ENCODE measurements around the gene YWHAH.
A peak's percentile ranks its signal among the peaks of the same experiment; 100 is the strongest.

Gene YWHAH

DNA sequence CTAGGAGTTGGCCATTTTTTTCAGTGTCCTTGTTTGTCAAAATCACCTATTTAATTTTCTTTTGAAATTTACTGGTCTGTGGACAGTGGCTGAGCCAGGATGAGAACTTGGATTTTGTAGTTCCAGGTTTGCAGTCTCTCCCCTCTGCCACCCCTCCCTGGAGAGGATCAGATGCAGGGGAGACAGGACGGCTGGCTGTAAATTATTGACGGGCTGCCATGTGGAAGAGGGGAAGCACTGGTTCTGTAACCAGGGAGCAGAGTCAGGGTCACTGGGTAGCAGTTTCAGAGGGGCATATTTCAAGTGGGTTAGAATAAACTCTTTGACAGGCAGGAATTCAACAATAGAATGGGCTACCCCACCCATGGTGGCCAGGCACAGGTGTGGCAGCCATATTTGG lies 20.6 kb upstream of the YWHAH start:
- no peak for DNase-seq

- no peak for DNase-seq
Measured at GRCh38 chr22:31925056-31925455, 19.3 kb upstream of the YWHAH start.

GRCh38 chr22:31926024-31926423 lies 18.3 kb upstream of the YWHAH start:
- DNase-seq = no peak

DNA sequence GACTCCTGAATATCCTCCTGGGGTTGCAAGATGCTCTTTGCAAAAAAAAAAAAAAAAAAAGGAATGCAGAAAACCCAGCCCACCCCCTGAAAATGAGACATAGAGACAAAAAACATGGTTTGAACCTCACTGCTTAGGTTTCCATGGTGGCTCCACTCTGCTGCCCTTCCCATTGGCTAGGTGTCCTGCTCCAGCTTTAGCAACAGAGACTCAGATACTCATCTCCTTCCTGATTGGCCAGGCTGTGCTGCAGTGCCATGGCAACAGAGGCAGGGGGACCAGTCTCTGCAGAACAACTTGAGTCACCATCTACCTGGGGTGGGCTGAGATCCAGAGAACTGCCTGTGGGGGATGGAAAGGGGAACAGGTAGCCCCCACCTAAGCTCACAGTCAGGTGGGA lies 17.4 kb upstream of the YWHAH start:
- DNase-seq = no peak

DNA sequence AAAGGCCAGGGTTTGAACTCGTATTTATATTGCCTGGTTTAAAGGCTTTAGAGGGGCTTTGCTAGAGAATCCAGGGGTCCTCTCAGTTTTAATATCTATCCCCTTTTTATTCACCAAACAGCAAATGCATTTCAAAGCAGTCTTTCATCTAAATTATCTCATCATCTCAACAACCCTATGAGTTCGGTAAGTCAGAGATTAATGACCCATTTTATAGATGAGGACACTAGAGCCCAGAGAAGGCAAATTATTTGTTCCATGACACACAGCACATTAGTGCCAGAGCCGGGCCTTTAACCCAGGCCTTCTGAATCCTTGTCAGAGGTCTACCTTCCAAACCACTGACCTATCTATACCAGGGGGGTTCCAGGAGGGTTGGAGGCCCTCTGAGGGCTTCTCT lies 16.8 kb upstream of the YWHAH start:
- no peak for DNase-seq

GRCh38 chr22:31929167-31929930 lies 15.0 kb upstream of the YWHAH start:
- DNase-seq = no peak

DNA sequence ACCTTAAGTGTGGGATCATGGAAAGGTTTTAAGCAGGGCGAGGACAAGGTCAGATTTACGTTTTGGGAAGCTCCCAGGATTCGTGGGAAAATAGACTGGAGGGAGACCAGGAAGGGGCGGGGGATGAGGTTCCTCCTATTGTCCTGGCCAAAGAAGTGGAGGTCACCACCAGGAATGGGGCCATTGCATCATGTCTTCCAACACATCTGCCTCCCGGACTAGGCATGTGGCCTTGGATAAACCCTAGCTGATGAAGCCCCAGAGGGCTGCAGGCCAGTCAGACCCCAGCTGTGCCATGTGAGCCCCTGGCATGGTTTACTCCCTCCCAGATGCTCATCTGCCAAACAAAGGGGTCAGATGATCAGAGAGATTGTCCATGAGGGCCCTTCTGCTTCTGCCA lies 11.5 kb upstream of the YWHAH start:
- DNase-seq = no peak

GRCh38 chr22:31933406-31933805 lies 10.9 kb upstream of the YWHAH start:
- DNase-seq = no peak

DNA sequence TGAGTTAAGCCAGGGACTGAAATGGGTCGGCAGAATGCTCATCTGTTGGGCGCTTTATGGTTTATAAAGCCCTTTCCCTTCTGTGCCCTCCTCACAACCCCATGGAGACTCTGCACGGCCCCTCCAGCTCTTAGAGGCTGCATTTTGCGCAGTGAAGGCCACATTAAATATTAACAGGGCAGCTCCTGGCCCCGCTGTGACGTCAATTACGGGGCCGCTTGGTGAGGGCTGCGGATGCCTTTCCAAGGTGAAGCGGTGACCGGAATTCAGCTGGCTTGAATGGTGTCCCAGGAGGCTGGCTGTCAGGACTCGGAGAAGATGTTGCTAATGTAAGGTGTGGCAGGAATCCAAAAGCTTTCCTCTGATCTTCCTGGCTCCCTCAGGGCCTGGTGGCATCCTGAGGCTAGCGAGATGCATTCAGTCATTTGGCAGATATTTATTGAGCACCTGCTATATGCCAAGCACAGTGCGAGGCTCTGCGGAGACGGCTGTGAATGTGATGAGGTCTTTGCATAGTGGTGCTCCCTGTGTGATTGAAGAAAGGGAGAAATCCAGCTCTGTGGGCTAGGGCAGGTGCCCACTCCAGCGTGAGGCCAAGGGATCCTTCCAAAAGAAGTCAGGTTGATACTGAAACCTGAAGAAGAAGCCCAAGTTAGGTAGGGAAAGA lies 10.4 kb upstream of the YWHAH start:
- no peak for DNase-seq

- DNase-seq = no peak
Measured at GRCh38 chr22:31935961-31936635, 8.2 kb upstream of the YWHAH start.

- no peak for DNase-seq
Measured at GRCh38 chr22:31937341-31937740, 7.0 kb upstream of the YWHAH start.

GRCh38 chr22:31938296-31938695 lies 6.0 kb upstream of the YWHAH start:
- DNase-seq = no peak

- no peak for DNase-seq
Measured at GRCh38 chr22:31940506-31940905, 3.8 kb upstream of the YWHAH start.

DNA sequence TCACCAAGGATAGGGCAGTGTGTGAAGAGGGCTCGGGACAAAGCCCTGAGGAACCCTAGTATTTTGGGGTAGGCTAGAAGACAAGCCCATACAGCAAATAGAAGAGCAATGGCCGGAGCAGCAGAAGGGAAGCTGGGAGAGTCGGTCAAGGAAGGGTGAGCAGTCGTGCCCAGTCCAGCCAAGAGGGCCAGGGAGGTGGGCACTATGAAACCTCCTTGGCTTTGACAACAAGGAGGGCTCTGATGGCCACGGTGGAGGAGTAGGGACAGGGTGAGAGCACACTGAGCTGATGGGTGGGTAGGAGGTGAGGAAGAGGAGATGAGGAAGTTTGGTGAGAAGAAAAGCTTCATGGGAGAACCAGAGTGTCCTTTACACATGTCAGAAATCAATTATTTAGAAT lies 2.2 kb upstream of the YWHAH start:
- no peak for DNase-seq

DNA sequence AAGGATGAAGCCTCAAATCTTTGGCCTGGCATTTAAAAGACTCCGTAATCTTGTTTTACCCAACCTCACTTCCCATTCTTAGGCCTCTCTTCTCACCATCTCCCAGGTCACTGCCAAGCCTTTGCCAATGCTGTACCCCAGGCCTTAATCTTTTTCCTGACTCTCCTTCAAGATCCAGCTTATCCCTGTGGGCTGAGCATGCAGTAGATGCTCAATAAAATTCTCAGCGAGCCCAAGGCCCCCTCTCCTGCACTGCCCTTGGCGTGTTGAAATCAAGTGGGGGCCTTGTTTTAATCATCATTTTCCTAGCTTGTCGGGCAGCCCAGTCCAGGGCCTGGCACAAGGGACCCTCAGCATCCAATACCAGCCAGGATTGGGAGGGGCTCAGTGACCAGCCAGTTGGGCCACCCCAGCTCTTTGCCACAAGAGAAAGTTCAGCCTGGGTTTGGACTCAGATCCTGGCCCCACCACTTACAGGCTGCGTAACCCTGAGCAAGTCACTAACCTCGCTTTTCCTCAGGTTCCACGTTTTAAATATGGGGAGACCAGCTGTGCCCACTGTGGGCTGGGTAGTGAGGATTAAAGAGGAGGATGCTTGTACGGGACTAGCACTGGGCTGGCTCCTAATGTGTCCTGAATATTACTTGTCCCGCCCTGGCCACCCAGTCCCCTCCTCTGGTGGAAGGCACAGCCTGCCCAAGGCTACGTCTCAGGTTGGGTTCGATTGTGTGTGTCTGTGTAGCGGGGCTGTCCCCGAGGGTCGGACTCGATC lies 943 bp upstream of the YWHAH start:
- no peak for DNase-seq

DNA sequence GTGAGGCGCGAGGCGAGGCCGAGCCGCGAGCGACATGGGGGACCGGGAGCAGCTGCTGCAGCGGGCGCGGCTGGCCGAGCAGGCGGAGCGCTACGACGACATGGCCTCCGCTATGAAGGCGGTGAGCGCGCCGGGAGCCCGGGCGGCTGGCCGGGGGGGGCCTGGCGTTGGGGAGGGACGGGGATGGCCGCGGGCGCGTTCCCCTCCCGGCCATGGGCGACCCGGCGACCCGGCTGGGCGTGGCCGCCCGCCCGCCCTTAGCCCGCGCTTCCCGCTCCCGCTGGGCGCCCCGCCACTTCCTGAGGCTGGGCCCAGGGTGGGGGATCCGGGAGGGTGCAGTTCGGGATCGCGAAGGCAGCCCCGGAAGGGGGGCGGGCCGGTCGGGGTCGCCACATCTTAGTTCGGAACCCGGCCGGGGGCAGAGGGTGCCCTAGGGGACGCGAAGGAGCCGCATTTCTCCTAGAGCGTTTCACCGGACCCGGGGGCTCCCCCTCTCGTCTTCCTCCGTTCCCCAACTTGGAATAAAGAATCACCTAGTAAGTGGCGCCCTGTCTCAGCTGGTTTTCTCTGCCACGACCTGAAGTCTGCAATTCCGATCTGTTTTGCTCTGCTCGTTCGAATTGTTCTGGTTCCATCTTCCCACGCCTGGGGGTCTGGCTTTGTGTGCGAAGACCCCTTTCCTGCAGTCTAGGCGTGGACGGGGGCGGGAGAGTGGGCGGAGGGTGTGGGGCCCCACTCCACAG lies 536 bp downstream of the YWHAH start:
- peak; percentile 44 for DNase-seq

- DNase-seq = peak; percentile 42
Measured at GRCh38 chr22:31945443-31945855, 1.1 kb downstream of the YWHAH start.

DNA sequence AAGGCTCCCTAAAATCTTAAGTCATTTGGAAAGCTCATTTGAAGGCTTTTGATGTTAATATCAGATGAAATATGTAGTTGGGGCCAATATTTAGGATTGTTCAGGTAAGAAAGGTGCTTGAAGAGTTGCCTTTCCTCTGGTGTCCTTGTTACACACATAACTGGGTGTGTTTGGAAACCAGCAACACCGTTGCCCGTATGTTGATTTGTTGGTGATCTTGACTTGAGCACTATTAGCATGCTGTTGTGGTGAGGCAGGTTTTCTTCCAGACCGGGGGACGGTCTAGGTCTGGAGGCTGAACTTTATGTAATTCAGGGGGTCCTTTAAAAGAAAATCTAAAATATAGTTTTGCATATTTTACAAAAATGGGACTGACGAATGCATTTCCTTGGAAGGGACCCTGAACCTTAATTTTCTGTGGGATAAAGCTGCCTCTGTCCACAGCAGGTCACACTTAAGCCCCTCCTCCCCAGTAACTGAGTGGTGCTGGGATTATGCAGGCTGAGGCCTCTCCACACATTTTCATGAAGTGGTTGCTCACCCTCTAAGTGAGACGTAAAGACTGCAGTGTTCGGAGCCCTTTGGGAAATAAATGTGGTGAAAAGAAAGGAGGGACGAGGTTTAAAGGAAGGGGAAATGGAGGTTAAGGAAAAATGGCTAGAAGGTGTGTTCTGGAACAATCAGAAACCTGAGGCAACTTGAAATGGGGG lies 1.8 kb downstream of the YWHAH start:
- DNase-seq = no peak

DNA sequence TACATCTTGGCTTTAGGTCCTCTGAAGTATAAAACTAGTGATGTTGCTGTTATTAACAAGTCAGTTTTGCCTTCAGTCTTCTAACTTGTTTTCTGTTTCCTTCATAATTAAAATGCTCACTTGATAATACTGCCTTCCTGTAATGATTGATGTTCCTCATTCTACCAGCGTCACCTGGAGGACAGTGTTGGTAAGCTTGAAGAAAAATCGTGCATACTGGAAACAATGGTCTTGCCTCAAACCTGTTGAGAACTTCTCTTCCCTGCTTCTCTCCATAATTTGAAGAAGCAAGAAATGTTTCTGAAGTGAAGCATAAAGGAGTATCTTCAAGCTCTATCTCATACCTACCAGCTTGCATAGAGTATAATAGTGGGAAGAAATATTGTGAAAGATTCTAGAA lies 3.0 kb downstream of the YWHAH start:
- DNase-seq = peak; percentile 54

GRCh38 chr22:31948002-31948401 lies 3.7 kb downstream of the YWHAH start:
- DNase-seq = no peak

- no peak for DNase-seq
Measured at GRCh38 chr22:31950226-31950625, 5.9 kb downstream of the YWHAH start.

Data from activated CD4-positive, alpha-beta T cell treated with anti-CD3 and anti-CD28 coated beads, Interleukin-2, Interleukin-6, amounts not matched to agents 100 ng/mL and 50 ng/mL, durations not matched to agents 16 hours and 8 hours (primary cell).